Right atrium auricular region (tissue), 2 donors: ENCODE data around the gene LRRTM3. TPM values are rescaled to one million over a fixed set of nuclear protein-coding genes. Genes with fewer than 3 reads are reported as not detected.

Experiments
- DNase-seq: peaks from one replicate; pipeline ENCODE4 v3.0.0-alpha.2; 2019; ENCODE audit warnings: low spot score
- H3K27ac ChIP-seq, 2 donors: fragments of 200-600 bp; sonication (generic); 1 replicate in 1 of 2; 2 replicates in 1 of 2; pipeline ENCODE4 v1.5.1; 2016 to 2019
- H3K27me3 ChIP-seq, 2 donors: fragments of 200-600 bp; sonication (generic); one replicate each; pipeline versions ENCODE4 v1.5.1 to v1.6.0; 2017 to 2019
- H3K36me3 ChIP-seq: fragments of 200-600 bp; sonication (generic); one replicate; pipeline ENCODE4 v1.5.1; 2016
- H3K4me1 ChIP-seq, 2 donors: fragments of 200-600 bp; sonication (generic); one replicate each; pipeline versions ENCODE4 v1.5.1 to v1.6.0; 2017 to 2019
- H3K4me3 ChIP-seq, 2 donors: fragments of 200-600 bp; sonication (generic); 1 replicate in 1 of 2; 2 replicates in 1 of 2; pipeline ENCODE4 v1.5.1; 2017 to 2019; ENCODE audit warnings: mild to moderate bottlenecking in 1 of 2, moderate library complexity in 1 of 2
- H3K9me3 ChIP-seq, 2 donors: fragments of 200-600 bp; sonication (generic); one replicate each; pipeline ENCODE4 v1.5.1; 2019
- CTCF ChIP-seq, 2 donors: fragments of 200-600 bp; sonication (generic); IDR thresholded peaks; one replicate each; pipeline ENCODE4 v1.5.1; 2019; ENCODE audit warnings: antibody characterized with exemption in 2 of 2
- total RNA-seq, 2 donors: library from RNA; depleted of rRNA; stranded (reverse); fragments of >200 nt; gene quantifications; one replicate each; pipeline ENCODE4 v1.1.0, GENCODE V29; 2016

Gene LRRTM3
- total RNA-seq, 2 donors from 2014 or later: not detected

- no peak for DNase-seq
- Histone ChIP-seq H3K9me3 (no peaks in the 10 kb centered on the region), H3K27me3 (no peaks in the 10 kb centered on the region), H3K36me3 (no peaks in the 10 kb centered on the region), H3K4me3 (no peak overlapping the region), H3K27ac (no peak overlapping the region), H3K4me1 (no peaks in the 10 kb centered on the region)
- no peak for TF ChIP-seq CTCF (IDR thresholded peaks at IDR 0.05)
Observed at GRCh38 chr10:66982792-66983474, 57.1 kb downstream of the LRRTM3 start.

- Histone ChIP-seq H3K9me3 (no peaks in the 10 kb centered on the region), H3K4me3 (no peak overlapping the region), H3K27ac (no peak overlapping the region), H3K27me3 (no peaks in the 10 kb centered on the region), H3K4me1 (no peaks in the 10 kb centered on the region), H3K36me3 (no peaks in the 10 kb centered on the region)
- no peak for DNase-seq
- TF ChIP-seq CTCF (IDR thresholded peaks at IDR 0.05): no peak
Observed at GRCh38 chr10:66983475-66983818, 57.6 kb downstream of the LRRTM3 start.

GRCh38 chr10:66990143-66990830, 64.5 kb downstream of the LRRTM3 start:
- TF ChIP-seq CTCF (IDR thresholded peaks at IDR 0.05): no peak
- Histone ChIP-seq H3K36me3 (no peaks in the 10 kb centered on the region), H3K9me3 (no peaks in the 10 kb centered on the region), H3K27me3 (no peaks in the 10 kb centered on the region), H3K4me1 (no peaks in the 10 kb centered on the region), H3K27ac (no peak overlapping the region), H3K4me3 (no peak overlapping the region)
- DNase-seq: no peak

- Histone ChIP-seq H3K27ac (no peak overlapping the region), H3K36me3 (no peaks in the 10 kb centered on the region), H3K9me3 (no peaks in the 10 kb centered on the region), H3K4me1 (no peaks in the 10 kb centered on the region), H3K27me3 (no peaks in the 10 kb centered on the region), H3K4me3 (no peak overlapping the region)
- TF ChIP-seq CTCF (IDR thresholded peaks at IDR 0.05): no peak
- no peak for DNase-seq
Observed at GRCh38 chr10:66996996-66997395, 71.2 kb downstream of the LRRTM3 start.

- no peaks in the 10 kb centered on the region for H3K36me3 ChIP-seq
Observed at GRCh38 chr10:66999762-67000545, 74.1 kb downstream of the LRRTM3 start.

More at GRCh38 chr10:66999762-67000545, 74.1 kb downstream of the LRRTM3 start:
- no peaks in the 10 kb centered on the region for H3K9me3 ChIP-seq
- no peaks in the 10 kb centered on the region for H3K4me1 ChIP-seq
- H3K27ac ChIP-seq: no peak overlapping the region
- no peak overlapping the region for H3K4me3 ChIP-seq
- TF ChIP-seq CTCF (IDR thresholded peaks at IDR 0.05): no peak
- H3K27me3 ChIP-seq: no peaks in the 10 kb centered on the region
- no peak for DNase-seq
